ENCODE results near the gene ZNF84.

Gene ZNF84

GRCh38 chr12:133037207-133038005, at the start of gene ZNF84:
Gene ZNF84 (plus strand): TSS chr12:133037509. CDS start chr12:133041468, 3,959 bp downstream.
- DNase-seq = peak; percentile 98

GRCh38 chr12:132998741-132999140, 38.6 kb upstream of the ZNF84 start:
- no peak for DNase-seq

GRCh38 chr12:133010657-133011297, 26.5 kb upstream of the ZNF84 start:
- DNase-seq = no peak

- DNase-seq = no peak
Measured at GRCh38 chr12:133023566-133023965, 13.7 kb upstream of the ZNF84 start.

GRCh38 chr12:133026996-133027395, 10.3 kb upstream of the ZNF84 start:
- no peak for DNase-seq

- DNase-seq = no peak
Measured at GRCh38 chr12:133038118-133038709, 905 bp downstream of the ZNF84 start.

- no peak for DNase-seq
Measured at GRCh38 chr12:133046698-133047097, 9.4 kb downstream of the ZNF84 start.

GRCh38 chr12:133057446-133057845, 20.1 kb downstream of the ZNF84 start:
- DNase-seq = no peak

GRCh38 chr12:133058203-133059113, 21.1 kb downstream of the ZNF84 start:
- DNase-seq = peak; percentile 13

GRCh38 chr12:133061954-133062353, 24.6 kb downstream of the ZNF84 start:
- DNase-seq = no peak

GRCh38 chr12:133063556-133063955, 26.2 kb downstream of the ZNF84 start:
- DNase-seq = no peak

- DNase-seq = no peak
Measured at GRCh38 chr12:133073836-133074235, 36.5 kb downstream of the ZNF84 start.

- peak; percentile 99 for DNase-seq
Measured at GRCh38 chr12:133080026-133080367, 42.7 kb downstream of the ZNF84 start.

GRCh38 chr12:133080368-133081158, 43.3 kb downstream of the ZNF84 start, which contains the start of gene ZNF140:
Gene ZNF140 (plus strand): TSS chr12:133080923. CDS start chr12:133081321, 398 bp downstream.
- peak; percentile 98 for DNase-seq

- DNase-seq = no peak
Measured at GRCh38 chr12:133081159-133081780, 44.0 kb downstream of the ZNF84 start.

- DNase-seq = no peak
Measured at GRCh38 chr12:133083345-133083744, 46.0 kb downstream of the ZNF84 start.

- no peak for DNase-seq
Measured at GRCh38 chr12:133105620-133106019, 68.3 kb downstream of the ZNF84 start.

GRCh38 chr12:133106253-133106652, 68.9 kb downstream of the ZNF84 start:
- DNase-seq = no peak

GRCh38 chr12:133107121-133107520, 69.8 kb downstream of the ZNF84 start:
- no peak for DNase-seq

- no peak for DNase-seq
Measured at GRCh38 chr12:133108150-133108549, 70.8 kb downstream of the ZNF84 start.

All from CD4-positive, alpha-beta T cell treated with Interleukin-17A for 1 hour (primary cell).